Left lobe of liver (tissue), 2 donors: ENCODE measurements around the gene NPR1. TPM values are rescaled to one million over a fixed set of nuclear protein-coding genes. Genes with fewer than 3 reads are reported as not detected.
"Not testable (repeated sequence)": the region's sequence is repeated elsewhere in the genome, so short reads cannot be mapped to it uniquely, and the experiment has no call there.

ENCODE experiments used
- ATAC-seq: fragments of 200-7000 bp; cut with Tn5 transposase; one replicate; pipeline ENCODE4 v1.9.1; 2020; ENCODE audit warnings: mild to moderate bottlenecking, moderate library complexity
- DNase-seq: peaks from one replicate; pipeline ENCODE4 v3.0.0-alpha.2; 2020; ENCODE audit warnings: low spot score
- total RNA-seq: library from RNA; stranded (reverse); gene quantifications from one replicate; pipeline ENCODE4 v1.2.1, GENCODE V29; 2021
- donor health status: DM: no; HTN: no; CAD: no; lungs with moderate emphysema.
- donor health status: DM: no; HTN: yes; CAD: no.

Gene NPR1
- total RNA-seq, 1 donor from 2014 or later: 7.1 TPM

- ATAC-seq, DNase-seq: not testable (repeated sequence)
These were observed 37.7 kb downstream of the NPR1 start for GRCh38 chr1:153716211-153716610.

GRCh38 chr1:153717330-153717729 is 38.8 kb downstream of the NPR1 start:
- DNase-seq: no peak
- no peak for ATAC-seq

- DNase-seq (no peak), ATAC-seq (no peak)
These were observed 45.2 kb downstream of the NPR1 start for GRCh38 chr1:153723687-153724086.

GRCh38 chr1:153724634-153725033 is 46.1 kb downstream of the NPR1 start:
- ATAC-seq, DNase-seq: not testable (repeated sequence)

- peak; percentile 99 for ATAC-seq
- DNase-seq: peak; percentile 100
These were observed 49.2 kb downstream of the NPR1 start, which contains the start of gene INTS3 for GRCh38 chr1:153727463-153728304. INTS3 (plus strand) TSS chr1:153728050; CDS start chr1:153728635, 585 bp downstream.

- ATAC-seq (peak; percentile 4), DNase-seq (peak; percentile 51)
These were observed 50.0 kb downstream of the NPR1 start for GRCh38 chr1:153728305-153729066.

- ATAC-seq (no peak), DNase-seq (no peak)
These were observed 52.0 kb downstream of the NPR1 start for GRCh38 chr1:153730468-153730988.

GRCh38 chr1:153733970-153734369 is 55.5 kb downstream of the NPR1 start:
- peak; percentile 67 for ATAC-seq

GRCh38 chr1:153734396-153735089 is 56.1 kb downstream of the NPR1 start:
- ATAC-seq (no peak), DNase-seq (no peak)

More at GRCh38 chr1:153733970-153734369, 55.5 kb downstream of the NPR1 start:
- DNase-seq: no peak

- ATAC-seq: no peak
- DNase-seq: no peak
These were observed 56.6 kb downstream of the NPR1 start for GRCh38 chr1:153735090-153735420.

- no peak for ATAC-seq
These were observed 63.5 kb downstream of the NPR1 start for GRCh38 chr1:153741986-153742385.

GRCh38 chr1:153742411-153743142 is 64.1 kb downstream of the NPR1 start:
- peak; percentile 92 for ATAC-seq
- DNase-seq: peak; percentile 61

More at GRCh38 chr1:153741986-153742385, 63.5 kb downstream of the NPR1 start:
- no peak for DNase-seq

Other genes starting within 250 kb of the NPR1 start
- gene S100A7, start 218.0 kb upstream of the NPR1 start, total RNA-seq: not detected
- 13.9 TPM for gene S100A6, start 142.7 kb upstream of the NPR1 start, total RNA-seq
- gene S100A5, start 137.8 kb upstream of the NPR1 start, total RNA-seq: not detected
- 7.1 TPM for gene S100A4, start 132.9 kb upstream of the NPR1 start, total RNA-seq
- not detected for gene S100A3, start 129.4 kb upstream of the NPR1 start, total RNA-seq
- gene S100A2, start 112.8 kb upstream of the NPR1 start, total RNA-seq: 0.55 TPM
- 57.4 TPM for gene S100A16, start 65.6 kb upstream of the NPR1 start, total RNA-seq
- gene S100A14, start 62.4 kb upstream of the NPR1 start, total RNA-seq: 4.9 TPM
- gene S100A13, start 51.2 kb upstream of the NPR1 start, total RNA-seq: 10.2 TPM
- 1.7 TPM for gene S100A1, start 50.3 kb upstream of the NPR1 start, total RNA-seq
- 24.5 TPM for gene CHTOP, start 44.6 kb upstream of the NPR1 start, total RNA-seq
- gene SNAPIN, start 20.0 kb upstream of the NPR1 start, total RNA-seq: 15.1 TPM
- gene ILF2, start 7.7 kb upstream of the NPR1 start, total RNA-seq: 33.2 TPM
- 21.9 TPM for gene INTS3, start 49.4 kb downstream of the NPR1 start, total RNA-seq
- gene SLC27A3, start 96.7 kb downstream of the NPR1 start, total RNA-seq: 60.7 TPM
- 18.9 TPM for gene GATAD2B, start 244.3 kb downstream of the NPR1 start, total RNA-seq